PC-3 (cell line): ENCODE measurements around the gene TUBD1.

ENCODE experiments used
- EZH2 ChIP-seq: fragments of 300-600 bp; sonication (generic); IDR thresholded peaks from one replicate; pipeline ENCODE4 v1.6.1; 2017; ENCODE audit warnings: antibody characterized with exemption, mild to moderate bottlenecking, low read length; ENCODE audit not compliant: unreplicated experiment
- EZH2phosphoT487 ChIP-seq: fragments of 300-600 bp; sonication (generic); IDR thresholded peaks from 2 replicates; pipeline ENCODE4 v1.6.1; 2018; ENCODE audit warnings: mild to moderate bottlenecking, antibody characterized with exemption, low read length, borderline replicate concordance
- TF ChIP-seq, protein P1 (sequence below): fragments of 300-600 bp; sonication (generic); conservative IDR thresholded peaks from 2 replicates; pipeline ENCODE4 v1.5.1; 2017; ENCODE audit warnings: antibody characterized with exemption, low read depth, mild to moderate bottlenecking, low read length

DNA sequence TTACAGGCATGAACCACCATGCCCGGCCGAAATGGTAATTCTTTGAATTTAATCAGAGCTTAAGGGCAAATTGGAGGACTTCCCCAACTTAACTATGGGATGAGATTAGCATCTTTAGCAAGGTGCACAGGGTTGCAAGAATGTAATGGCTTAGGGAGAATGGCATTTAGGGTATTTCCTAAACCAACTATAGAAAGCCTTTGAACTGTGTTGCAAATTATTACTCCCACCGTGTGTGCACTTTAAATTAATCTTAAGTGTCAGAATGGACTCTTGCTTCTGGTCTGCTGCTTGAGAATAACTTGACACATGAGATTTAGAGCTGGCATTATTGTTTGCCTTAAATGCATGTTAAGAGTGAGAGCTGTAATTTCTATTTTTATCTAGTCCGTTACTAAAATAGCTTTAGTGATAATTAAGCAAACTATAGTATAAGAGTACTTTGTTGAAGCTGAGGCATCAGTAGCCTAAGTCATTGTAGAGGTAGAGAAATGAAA is 59.8 kb downstream of the TUBD1 start:
- TF ChIP-seq, protein P1, sequence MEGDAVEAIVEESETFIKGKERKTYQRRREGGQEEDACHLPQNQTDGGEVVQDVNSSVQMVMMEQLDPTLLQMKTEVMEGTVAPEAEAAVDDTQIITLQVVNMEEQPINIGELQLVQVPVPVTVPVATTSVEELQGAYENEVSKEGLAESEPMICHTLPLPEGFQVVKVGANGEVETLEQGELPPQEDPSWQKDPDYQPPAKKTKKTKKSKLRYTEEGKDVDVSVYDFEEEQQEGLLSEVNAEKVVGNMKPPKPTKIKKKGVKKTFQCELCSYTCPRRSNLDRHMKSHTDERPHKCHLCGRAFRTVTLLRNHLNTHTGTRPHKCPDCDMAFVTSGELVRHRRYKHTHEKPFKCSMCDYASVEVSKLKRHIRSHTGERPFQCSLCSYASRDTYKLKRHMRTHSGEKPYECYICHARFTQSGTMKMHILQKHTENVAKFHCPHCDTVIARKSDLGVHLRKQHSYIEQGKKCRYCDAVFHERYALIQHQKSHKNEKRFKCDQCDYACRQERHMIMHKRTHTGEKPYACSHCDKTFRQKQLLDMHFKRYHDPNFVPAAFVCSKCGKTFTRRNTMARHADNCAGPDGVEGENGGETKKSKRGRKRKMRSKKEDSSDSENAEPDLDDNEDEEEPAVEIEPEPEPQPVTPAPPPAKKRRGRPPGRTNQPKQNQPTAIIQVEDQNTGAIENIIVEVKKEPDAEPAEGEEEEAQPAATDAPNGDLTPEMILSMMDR, result no peak
- no peak for TF ChIP-seq EZH2phosphoT487
- TF ChIP-seq EZH2, result no peak
